Retinal pigment epithelial cell (primary cell): ENCODE data around the gene KCNG4.

Experiments
- DNase-seq: peaks from one replicate; pipeline ENCODE4 v3.0.0-alpha.2; 2010; ENCODE audit warnings: low read depth
- H3K4me3 ChIP-seq: 2 replicates; pipeline ENCODE4 v1.5.1; 2011; ENCODE audit warnings: mild to moderate bottlenecking, low read length, control low read depth, moderate library complexity
- CTCF ChIP-seq: conservative IDR thresholded peaks from 2 replicates; pipeline ENCODE4 v1.5.1; 2011; ENCODE audit warnings: low read depth, low read length, control low read depth, inconsistent platforms

Gene KCNG4

GRCh38 chr16:84227548-84227947 is 12.3 kb downstream of the KCNG4 start:
- TF ChIP-seq CTCF, result no peak
- DNase-seq, result no peak
- no peak overlapping the region for H3K4me3 ChIP-seq

- H3K4me3 ChIP-seq, result no peak overlapping the region
- no peak for DNase-seq
- no peak for TF ChIP-seq CTCF
These were observed 13.8 kb downstream of the KCNG4 start for GRCh38 chr16:84226026-84226425.

- no peak for DNase-seq
- TF ChIP-seq CTCF, result no peak
These were observed 14.2 kb downstream of the KCNG4 start for GRCh38 chr16:84225571-84225970.

GRCh38 chr16:84225126-84225525 is 14.7 kb downstream of the KCNG4 start:
- H3K4me3 ChIP-seq, result no peak overlapping the region
- DNase-seq, result no peak
- no peak for TF ChIP-seq CTCF

More at GRCh38 chr16:84225571-84225970, 14.2 kb downstream of the KCNG4 start:
- H3K4me3 ChIP-seq, result no peak overlapping the region

GRCh38 chr16:84224554-84224953 is 15.3 kb downstream of the KCNG4 start:
- no peak for DNase-seq
- H3K4me3 ChIP-seq, result no peak overlapping the region
- no peak for TF ChIP-seq CTCF

GRCh38 chr16:84223456-84223855 is 16.4 kb downstream of the KCNG4 start:
- TF ChIP-seq CTCF, result no peak
- DNase-seq, result no peak
- no peak overlapping the region for H3K4me3 ChIP-seq

GRCh38 chr16:84220851-84221250 is 19.0 kb downstream of the KCNG4 start:
- TF ChIP-seq CTCF, result no peak
- no peak for DNase-seq
- no peak overlapping the region for H3K4me3 ChIP-seq
